Measurements from ENCODE around the gene EPB41L1. TPM values are rescaled to one million over a fixed set of nuclear protein-coding genes. Genes with fewer than 3 reads are reported as not detected.

EPB41L1 gene
- total and polyA plus RNA-seq, 10 donors, result 1.5 to 18.6 (median 12.0) TPM

GRCh38 chr20:36246401-36246800 lies 91.9 kb downstream of the EPB41L1 start:
- Histone ChIP-seq H3K4me3 (no peak overlapping the region), H3K9me3 (no peaks in the 10 kb centered on the region), H3K27me3 (replicated peaks in 1 of 7) (no peaks in the 10 kb centered on the region), H3K4me1 (peaks cover 0 to 30% (median 3%) of the 10 kb centered on the region in 6 donors), H3K36me3 (peaks cover 0 to 100% (median 82%) of the 10 kb centered on the region in 6 donors), H3K27ac (no peak overlapping the region)
- no peak for DNase-seq
- no peak for TF ChIP-seq POLR2A (IDR thresholded peaks at IDR 0.05)
- 81 to 96% (median 94%) methylated on average over 4 of the region's 4 CpGs for WGBS, 5 donors
- intact Hi-C loops (cut with DNase I; ENCODE audit: low total_unique reads), result no loop called here

- no peak for TF ChIP-seq POLR2AphosphoS5 (IDR thresholded peaks at IDR 0.05)
- no peak for TF ChIP-seq POLR2A (IDR thresholded peaks at IDR 0.05)
- TF ChIP-seq CTCF (IDR thresholded peaks at IDR 0.05 in 8 of 11, conservative IDR thresholded peaks at IDR 0.05 in 3 of 11), result no peak
- WGBS, 5 donors, result 87 to 93% (median 92%) methylated on average over 4 of the region's 4 CpGs
- Histone ChIP-seq H3K27ac (no peak overlapping the region), H3K27me3 (replicated peaks in 1 of 7) (no peaks in the 10 kb centered on the region), H3K9me3 (no peaks in the 10 kb centered on the region), H3K4me3 (no peak overlapping the region), H3K36me3 (peaks cover 0 to 100% (median 85%) of the 10 kb centered on the region in 6 donors), H3K4me1 (peaks cover 0 to 15% (median 0%) of the 10 kb centered on the region in 6 donors)
- DNase-seq, result no peak
- intact Hi-C loops (cut with DNase I; ENCODE audit: low total_unique reads), result no loop called here
Measured at GRCh38 chr20:36248836-36249235, 94.3 kb downstream of the EPB41L1 start.

- WGBS, 5 donors, result 59 to 84% (median 77%) methylated on average over 3 of the region's 3 CpGs
- TF ChIP-seq POLR2AphosphoS5 (IDR thresholded peaks at IDR 0.05), result no peak
- no peak for TF ChIP-seq POLR2A (IDR thresholded peaks at IDR 0.05)
- TF ChIP-seq CTCF (IDR thresholded peaks at IDR 0.05 in 8 of 11, conservative IDR thresholded peaks at IDR 0.05 in 3 of 11), result no peak
- H3K4me1 ChIP-seq, result peaks cover 0 to 9% (median 0%) of the 10 kb centered on the region in 6 donors
- intact Hi-C loops (cut with DNase I; ENCODE audit: low total_unique reads), result no loop called here
- no peaks in the 10 kb centered on the region for H3K27me3 ChIP-seq (replicated peaks in 1 of 7)
- no peak overlapping the region for H3K27ac ChIP-seq
- no peak for DNase-seq
- H3K36me3 ChIP-seq, result peaks cover 0 to 100% (median 80%) of the 10 kb centered on the region in 6 donors
- H3K9me3 ChIP-seq, result no peaks in the 10 kb centered on the region
- no peak overlapping the region for H3K4me3 ChIP-seq
Measured at GRCh38 chr20:36249450-36249849, 94.9 kb downstream of the EPB41L1 start.

DNA sequence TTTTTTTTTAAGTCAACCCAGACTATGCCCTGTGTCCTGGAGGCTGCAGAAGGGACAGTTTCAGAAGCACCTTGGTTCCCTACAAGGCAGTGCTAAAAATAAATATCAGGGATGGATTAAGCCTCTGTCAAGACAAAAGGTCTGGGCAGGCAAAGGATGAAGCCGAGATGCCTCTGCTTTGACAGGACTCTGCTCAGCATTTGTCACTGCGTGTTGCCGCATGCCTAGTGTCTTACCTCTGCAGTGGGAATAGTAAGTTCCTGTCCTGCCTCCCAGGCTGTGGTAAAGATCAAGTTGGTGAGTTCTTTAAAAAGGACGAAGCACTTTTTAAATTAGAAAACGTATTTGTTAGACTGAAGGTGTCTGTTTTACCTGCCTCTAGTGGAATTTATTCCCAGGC lies 96.9 kb downstream of the EPB41L1 start:
- TF ChIP-seq POLR2A (IDR thresholded peaks at IDR 0.05) (no peak), POLR2AphosphoS5 (IDR thresholded peaks at IDR 0.05) (no peak)
- H3K27me3 ChIP-seq (replicated peaks in 1 of 7), result no peaks in the 10 kb centered on the region
- DNase-seq, result no peak
- H3K4me1 ChIP-seq, result peaks cover 0 to 9% (median 0%) of the 10 kb centered on the region in 6 donors
- no peak overlapping the region for H3K27ac ChIP-seq
- H3K4me3 ChIP-seq, result no peak overlapping the region
- 91 to 99% (median 94%) methylated on average over 5 of the region's 5 CpGs for WGBS, 5 donors
- H3K36me3 ChIP-seq, result peaks cover 0 to 100% (median 77%) of the 10 kb centered on the region in 6 donors
- H3K9me3 ChIP-seq, result no peaks in the 10 kb centered on the region
- intact Hi-C loops (cut with DNase I; ENCODE audit: low total_unique reads), result no loop called here

GRCh38 chr20:36252511-36252910 lies 98.0 kb downstream of the EPB41L1 start:
- intact Hi-C loops (cut with DNase I; ENCODE audit: low total_unique reads), result no loop called here
- TF ChIP-seq CTCF (IDR thresholded peaks at IDR 0.05 in 8 of 11, conservative IDR thresholded peaks at IDR 0.05 in 3 of 11) (no peak), POLR2A (IDR thresholded peaks at IDR 0.05) (no peak), POLR2AphosphoS5 (IDR thresholded peaks at IDR 0.05) (no peak)
- H3K4me1 ChIP-seq, result peaks cover 0 to 9% (median 0%) of the 10 kb centered on the region in 6 donors
- no peak overlapping the region for H3K27ac ChIP-seq
- no peak for DNase-seq
- no peaks in the 10 kb centered on the region for H3K9me3 ChIP-seq
- no peaks in the 10 kb centered on the region for H3K27me3 ChIP-seq (replicated peaks in 1 of 7)
- peaks cover 0 to 100% (median 77%) of the 10 kb centered on the region in 6 donors for H3K36me3 ChIP-seq
- no peak overlapping the region for H3K4me3 ChIP-seq
- 91 to 97% (median 95%) methylated on average over 3 of the region's 3 CpGs for WGBS, 5 donors

Measured in spleen (tissue), 11 donors.